Right lobe of liver (tissue), 6 donors: ENCODE results near the gene ZMAT3. TPM values are rescaled to one million over a fixed set of nuclear protein-coding genes. Genes with fewer than 3 reads are reported as not detected.
"Not testable (repeated sequence)": the region's sequence is repeated elsewhere in the genome, so short reads cannot be mapped to it uniquely, and the experiment has no call there.

Experiments
- ATAC-seq, 4 donors: fragments of 200-7000 bp; cut with Tn5 transposase; one replicate each; pipeline ENCODE4 v1.9.1; 2020; ENCODE audit warnings: mild to moderate bottlenecking in 4 of 4, moderate library complexity in 4 of 4
- DNase-seq, 3 donors: peaks; one replicate each; pipeline ENCODE4 v3.0.0-alpha.2; 2020
- H3K27ac ChIP-seq, 3 donors: fragments of 200-600 bp; one replicate each; pipeline ENCODE4 v1.8.0; 2022
- H3K27me3 ChIP-seq, 2 donors: fragments of 200-600 bp; one replicate each; pipeline ENCODE4 v1.8.0; 2022
- H3K36me3 ChIP-seq, 4 donors: fragments of 200-600 bp; sonication (generic) in 1 of 4; one replicate each; pipeline versions ENCODE4 v1.5.1 to v1.8.0; 2017 to 2022; ENCODE audit warnings: control low read depth in 1 of 4
- H3K4me1 ChIP-seq, 4 donors: fragments of 200-600 bp; sonication (generic) in 1 of 4; one replicate each; pipeline versions ENCODE4 v1.5.1 to v1.8.0; 2017 to 2022; ENCODE audit warnings: control low read depth in 1 of 4
- H3K4me3 ChIP-seq, 3 donors: fragments of 200-600 bp; one replicate each; pipeline ENCODE4 v1.8.0; 2022
- H3K9me3 ChIP-seq, 4 donors: fragments of 200-600 bp; sonication (generic) in 1 of 4; one replicate each; pipeline versions ENCODE4 v1.5.1 to v1.8.0; 2017 to 2022; ENCODE audit warnings: control low read depth in 1 of 4
- CTCF ChIP-seq, 4 donors: fragments of 200-600 bp in 3 of 4; fragments of 450-650 bp in 1 of 4; IDR thresholded peaks; one replicate each; pipeline versions ENCODE4 v1.5.1 to v1.8.0; 2016 to 2022; ENCODE audit warnings: antibody characterized with exemption in 4 of 4, mild to moderate bottlenecking in 2 of 4
- POLR2A ChIP-seq: fragments of 450-650 bp; IDR thresholded peaks from one replicate; pipeline ENCODE4 v1.6.1; 2017; ENCODE audit warnings: antibody characterized with exemption, mild to moderate bottlenecking
- WGBS: methylation state at CpG from one replicate; pipeline ENCODE4 v1.1.6; 2018; ENCODE audit warnings: low coverage, low lambda C conversion rate; ENCODE audit not compliant: insufficient coverage; ENCODE audit errors: missing lambda C conversion rate; 5-methylcytosine and 5-hydroxymethylcytosine counted together
- intact Hi-C, 2 donors: fragments of 100-400 bp; cut with DNase I; formaldehyde crosslinking; loops; one replicate each; pipeline versions ENCODE4 v1.11.2 to v1.14.1; 2022
- total RNA-seq, 6 experiments: library from RNA; depleted of rRNA in 2 of 6; stranded (reverse); fragments of >200 nt in 2 of 6; fragmentation: NEBNext Ultra II Directional in 3 of 6; extraction: Animal tissue kit (Norgen Biotek cat#: 25700) in 3 of 6; gene quantifications; one replicate each; pipeline versions ENCODE4 v1.1.0 to v1.2.4, GENCODE V29; 2016 to 2023
- donor health status: DM: no; HTN: yes; CAD: no.
- donor health status: DM: no; HTN: no; CAD: no.
- donor health status: DM: no; HTN: no; CAD: no.
- donor health status: DM: no; HTN: yes; CAD: no.
- donor health status: DM: no; HTN: yes; CAD: no.

Gene ZMAT3
- total RNA-seq, 6 experiments from 2014 or later: 5.5 to 19.6 (median 10.8) TPM

DNA sequence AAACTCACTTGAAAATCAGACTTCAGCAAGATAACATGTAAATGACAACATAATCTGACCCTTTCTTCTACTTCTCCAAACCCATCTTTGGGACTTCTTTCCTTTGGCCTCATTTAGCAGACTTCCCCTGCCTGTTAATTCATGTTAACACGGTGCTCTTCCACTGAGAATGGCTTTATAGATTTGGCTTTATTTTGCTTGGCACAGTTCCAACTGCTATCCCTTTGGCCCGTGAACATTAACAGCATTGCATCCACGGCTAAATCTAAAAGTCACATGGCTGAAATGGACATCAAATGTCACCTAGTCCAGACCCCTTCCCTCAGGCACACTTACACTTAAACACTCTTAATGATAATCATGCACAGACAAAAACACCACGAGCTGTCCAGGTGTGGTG, 3.8 kb downstream of the ZMAT3 start:
- WGBS: 28% methylated on average over 4 of the region's 4 CpGs
- DNase-seq (no peak), ATAC-seq (no peak)
- Histone ChIP-seq H3K36me3 (peaks cover 0 to 13% (median 3%) of the 10 kb centered on the region in 4 donors), H3K27ac (no peak overlapping the region), H3K27me3 (no peaks in the 10 kb centered on the region), H3K9me3 (no peaks in the 10 kb centered on the region), H3K4me1 (peaks cover 0 to 6% (median 0%) of the 10 kb centered on the region in 4 donors), H3K4me3 (no peak overlapping the region)
- TF ChIP-seq CTCF (IDR thresholded peaks at IDR 0.05) (no peak), POLR2A (no peak)
- intact Hi-C loops: no loop called here

GRCh38 chr3:179067291-179067690, 4.3 kb downstream of the ZMAT3 start:
- Histone ChIP-seq H3K27me3 (no peaks in the 10 kb centered on the region), H3K9me3 (no peaks in the 10 kb centered on the region), H3K4me1 (peaks cover 0 to 6% (median 0%) of the 10 kb centered on the region in 4 donors), H3K36me3 (peaks cover 0 to 13% (median 3%) of the 10 kb centered on the region in 4 donors), H3K4me3 (no peak overlapping the region), H3K27ac (no peak overlapping the region)
- WGBS: 89% methylated on average over 1 of the region's 1 CpG
- intact Hi-C loops: no loop called here
- ATAC-seq (no peak), DNase-seq (no peak)
- TF ChIP-seq CTCF (IDR thresholded peaks at IDR 0.05) (no peak), POLR2A (no peak)

GRCh38 chr3:179063945-179064560, 7.6 kb downstream of the ZMAT3 start:
- 82% methylated on average over 6 of the region's 6 CpGs for WGBS
- intact Hi-C loops: no loop called here
- TF ChIP-seq CTCF (IDR thresholded peaks at IDR 0.05) (no peak), POLR2A (no peak)
- H3K36me3 ChIP-seq: peaks cover 0 to 13% (median 3%) of the 10 kb centered on the region in 4 donors
- no peaks in the 10 kb centered on the region for H3K9me3 ChIP-seq
- no peak for DNase-seq
- H3K27me3 ChIP-seq: no peaks in the 10 kb centered on the region
- H3K4me1 ChIP-seq: no peaks in the 10 kb centered on the region
- no peak for ATAC-seq
- H3K4me3 ChIP-seq: no peak overlapping the region
- H3K27ac ChIP-seq: no peak overlapping the region

GRCh38 chr3:179056326-179056725, 15.3 kb downstream of the ZMAT3 start:
- 100% methylated on average over 1 of the region's 8 CpGs for WGBS

GRCh38 chr3:179054565-179054964, 17.0 kb downstream of the ZMAT3 start:
- H3K36me3 ChIP-seq, H3K27ac ChIP-seq, H3K9me3 ChIP-seq, DNase-seq, intact Hi-C loops, ATAC-seq, H3K4me3 ChIP-seq, H3K4me1 ChIP-seq, H3K27me3 ChIP-seq: not testable (repeated sequence)
- WGBS: 86% methylated on average over 9 of the region's 13 CpGs

More at GRCh38 chr3:179056326-179056725, 15.3 kb downstream of the ZMAT3 start:
- Histone ChIP-seq H3K4me1 (no peaks in the 10 kb centered on the region), H3K4me3 (no peak overlapping the region), H3K27ac (no peak overlapping the region), H3K27me3 (no peaks in the 10 kb centered on the region), H3K9me3 (no peaks in the 10 kb centered on the region), H3K36me3 (no peaks in the 10 kb centered on the region)
- TF ChIP-seq CTCF (IDR thresholded peaks at IDR 0.05) (no peak), POLR2A (no peak)
- no peak for DNase-seq
- intact Hi-C loops: no loop called here
- no peak for ATAC-seq
